MCF 10A (cell line): ENCODE measurements around the gene FAM240B. TPM values are rescaled to one million over a fixed set of nuclear protein-coding genes. Genes with fewer than 3 reads are reported as not detected.

ENCODE experiments used
- BruUV-seq: library from RNA; stranded (reverse); fragments of 400-500 nt; replicated peaks from 2 replicates; lab custom pipeline; 2021; lab: Mats Ljungman, UMichigan
- CTCF ChIA-PET: fragments of 300-600 bp; sonication (Branson Sonifier 250); formaldehyde crosslinking; extraction: SDS; loops from one replicate; lab custom pipeline; 2021; ENCODE audit warnings: antibody characterized with exemption, inconsistent platforms; lab: Yijun Ruan, JAX
- POLR2A ChIA-PET: fragments of 300-600, 350-650 bp; sonication (Branson Sonifier 250); formaldehyde crosslinking; extraction: SDS; loops from one replicate; lab custom pipeline; 2020; ENCODE audit warnings: antibody characterized with exemption, inconsistent platforms; lab: Yijun Ruan, JAX
- DNase-seq: peaks from one replicate; pipeline ENCODE4 v3.0.0-alpha.2; 2018; ENCODE audit not compliant: unreplicated experiment
- H3K27ac Mint-ChIP-seq: one replicate; pipeline ENCODE4 v1.8.0; 2022; ENCODE audit warnings: mild to moderate bottlenecking, low read depth, mixed read lengths; ENCODE audit not compliant: unreplicated experiment
- H3K27me3 Mint-ChIP-seq: one replicate; pipeline ENCODE4 v1.8.0; 2022; ENCODE audit warnings: mixed read lengths; ENCODE audit not compliant: insufficient read depth, unreplicated experiment
- H3K36me3 Mint-ChIP-seq: one replicate; pipeline ENCODE4 v1.8.0; 2022; ENCODE audit warnings: mild to moderate bottlenecking, moderate library complexity, mixed read lengths; ENCODE audit not compliant: insufficient read depth, unreplicated experiment
- H3K4me1 Mint-ChIP-seq: one replicate; pipeline ENCODE4 v1.8.0; 2022; ENCODE audit warnings: mixed read lengths; ENCODE audit not compliant: insufficient read depth, unreplicated experiment
- H3K4me3 Mint-ChIP-seq: one replicate; pipeline ENCODE4 v1.8.0; 2022; ENCODE audit warnings: mild to moderate bottlenecking, moderate library complexity, mixed read lengths; ENCODE audit not compliant: unreplicated experiment
- H3K9me3 Mint-ChIP-seq: one replicate; pipeline ENCODE4 v1.8.0; 2022; ENCODE audit warnings: mixed read lengths; ENCODE audit not compliant: unreplicated experiment
- intact Hi-C: fragments of 100-400 bp; cut with micrococcal nuclease; formaldehyde crosslinking; loops from 2 replicates; pipeline ENCODE4 v1.14.1; 2022
- total RNA-seq: library from RNA; stranded (reverse); gene quantifications from 2 replicates; pipeline ENCODE4 v1.2.3, GENCODE V29; 2022
- TF ChIP-seq, protein P1 (sequence below): fragments of 200-600 bp; IDR thresholded peaks from one replicate; pipeline ENCODE4 v1.8.0; 2022; ENCODE audit warnings: antibody characterized with exemption, mild to moderate bottlenecking; ENCODE audit not compliant: unreplicated experiment

FAM240B gene
- total RNA-seq, 1 experiment from 2014 or later = not detected

GRCh38 chr9:38652044-38652443 lies 67.9 kb downstream of the FAM240B start:
- ChIA-PET POLR2A (no interaction called here), CTCF (no interaction called here)
- no peaks in the 10 kb centered on the region for H3K9me3 Mint-ChIP-seq
- no peak overlapping the region for H3K4me3 Mint-ChIP-seq
- no peak for DNase-seq
- H3K27ac Mint-ChIP-seq = no peak overlapping the region
- no peaks in the 10 kb centered on the region for H3K36me3 Mint-ChIP-seq
- no peaks in the 10 kb centered on the region for H3K4me1 Mint-ChIP-seq
- no TSS peak for BruUV-seq
- intact Hi-C loops = no loop called here
- H3K27me3 Mint-ChIP-seq = peaks cover 18% of the 10 kb centered on the region
- TF ChIP-seq, protein P1, sequence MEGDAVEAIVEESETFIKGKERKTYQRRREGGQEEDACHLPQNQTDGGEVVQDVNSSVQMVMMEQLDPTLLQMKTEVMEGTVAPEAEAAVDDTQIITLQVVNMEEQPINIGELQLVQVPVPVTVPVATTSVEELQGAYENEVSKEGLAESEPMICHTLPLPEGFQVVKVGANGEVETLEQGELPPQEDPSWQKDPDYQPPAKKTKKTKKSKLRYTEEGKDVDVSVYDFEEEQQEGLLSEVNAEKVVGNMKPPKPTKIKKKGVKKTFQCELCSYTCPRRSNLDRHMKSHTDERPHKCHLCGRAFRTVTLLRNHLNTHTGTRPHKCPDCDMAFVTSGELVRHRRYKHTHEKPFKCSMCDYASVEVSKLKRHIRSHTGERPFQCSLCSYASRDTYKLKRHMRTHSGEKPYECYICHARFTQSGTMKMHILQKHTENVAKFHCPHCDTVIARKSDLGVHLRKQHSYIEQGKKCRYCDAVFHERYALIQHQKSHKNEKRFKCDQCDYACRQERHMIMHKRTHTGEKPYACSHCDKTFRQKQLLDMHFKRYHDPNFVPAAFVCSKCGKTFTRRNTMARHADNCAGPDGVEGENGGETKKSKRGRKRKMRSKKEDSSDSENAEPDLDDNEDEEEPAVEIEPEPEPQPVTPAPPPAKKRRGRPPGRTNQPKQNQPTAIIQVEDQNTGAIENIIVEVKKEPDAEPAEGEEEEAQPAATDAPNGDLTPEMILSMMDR = no peak

- Mint-ChIP-seq H3K36me3 (no peaks in the 10 kb centered on the region), H3K4me3 (no peak overlapping the region), H3K4me1 (no peaks in the 10 kb centered on the region), H3K27me3 (peaks cover 13% of the 10 kb centered on the region), H3K27ac (no peak overlapping the region), H3K9me3 (no peaks in the 10 kb centered on the region)
- TF ChIP-seq, protein P1 = no peak
- POLR2A ChIA-PET = no interaction called here
- BruUV-seq = no TSS peak
- DNase-seq = no peak
- CTCF ChIA-PET = no interaction called here
- intact Hi-C loops = no loop called here
Measured at GRCh38 chr9:38651400-38652042, 68.4 kb downstream of the FAM240B start.

DNA sequence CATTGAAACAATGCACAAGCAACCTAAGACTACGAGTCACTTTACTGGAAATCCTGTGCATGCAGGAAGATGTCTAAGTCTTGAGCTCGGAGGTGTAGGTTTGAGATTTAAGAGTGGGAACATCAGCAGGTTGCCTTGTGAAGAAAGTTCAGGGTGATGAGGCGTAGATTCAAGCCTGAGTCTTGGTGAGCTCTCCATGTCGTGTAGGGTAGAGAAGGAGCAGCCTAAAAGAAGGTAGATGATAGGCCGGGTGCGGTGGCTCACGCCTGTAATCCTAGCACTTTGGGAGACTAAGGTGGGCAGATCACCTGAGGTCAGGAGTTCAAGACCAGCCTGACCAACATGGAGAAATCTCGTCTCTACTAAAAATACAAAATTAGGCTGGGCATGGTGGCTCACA lies 69.4 kb downstream of the FAM240B start:
- peaks cover 3% of the 10 kb centered on the region for H3K27me3 Mint-ChIP-seq
- BruUV-seq = no TSS peak

GRCh38 chr9:38649731-38650363 lies 70.1 kb downstream of the FAM240B start:
- no peak overlapping the region for H3K27ac Mint-ChIP-seq

More for the DNA sequence above, 69.4 kb downstream of the FAM240B start:
- H3K36me3 Mint-ChIP-seq = no peaks in the 10 kb centered on the region
- no peaks in the 10 kb centered on the region for H3K9me3 Mint-ChIP-seq
- no peak overlapping the region for H3K4me3 Mint-ChIP-seq
- no peak overlapping the region for H3K27ac Mint-ChIP-seq
- CTCF ChIA-PET = interaction anchor here (1.0 kb wide), 1 partner anchor 8 kb away, joined by 3 read pairs; no protein-coding TSS in a partner anchor
- no peak for DNase-seq
- no peaks in the 10 kb centered on the region for H3K4me1 Mint-ChIP-seq
- TF ChIP-seq, protein P1 = no peak
- POLR2A ChIA-PET = no interaction called here
- intact Hi-C loops = no loop called here

More at GRCh38 chr9:38649731-38650363, 70.1 kb downstream of the FAM240B start:
- TF ChIP-seq, protein P1 = no peak
- H3K4me3 Mint-ChIP-seq = no peak overlapping the region
- no peaks in the 10 kb centered on the region for H3K9me3 Mint-ChIP-seq
- no peaks in the 10 kb centered on the region for H3K36me3 Mint-ChIP-seq
- CTCF ChIA-PET = interaction anchor here (0.5 to 1.0 kb wide), 3 partner anchors 7 to 728 kb away, joined by 3 to 5 read pairs (median 3); no protein-coding TSS in a partner anchor
- DNase-seq = no peak
- no peaks in the 10 kb centered on the region for H3K4me1 Mint-ChIP-seq
- no TSS peak for BruUV-seq
- intact Hi-C loops = no loop called here
- POLR2A ChIA-PET = no interaction called here
- no peaks in the 10 kb centered on the region for H3K27me3 Mint-ChIP-seq
